ENCODE data around the gene EFCAB6.

EFCAB6 gene

GRCh38 chr22:43634316-43634715 is 177.8 kb downstream of the EFCAB6 start:
- DNase-seq: no peak

GRCh38 chr22:43633631-43634285 is 178.3 kb downstream of the EFCAB6 start:
- DNase-seq: no peak

GRCh38 chr22:43631846-43632245 is 180.3 kb downstream of the EFCAB6 start:
- DNase-seq: no peak

GRCh38 chr22:43631201-43631600 is 180.9 kb downstream of the EFCAB6 start:
- DNase-seq: no peak

GRCh38 chr22:43630451-43630850 is 181.7 kb downstream of the EFCAB6 start:
- no peak for DNase-seq

GRCh38 chr22:43628250-43628649 is 183.9 kb downstream of the EFCAB6 start:
- no peak for DNase-seq

GRCh38 chr22:43627485-43628213 is 184.5 kb downstream of the EFCAB6 start:
- no peak for DNase-seq

GRCh38 chr22:43625242-43625641 is 186.9 kb downstream of the EFCAB6 start:
- peak; percentile 67 for DNase-seq

- DNase-seq: peak; percentile 60
Measured at GRCh38 chr22:43624144-43624998, 187.7 kb downstream of the EFCAB6 start.

- DNase-seq: peak; percentile 17
Measured at GRCh38 chr22:43622886-43623285, 189.2 kb downstream of the EFCAB6 start.

- no peak for DNase-seq
Measured at GRCh38 chr22:43620197-43620596, 191.9 kb downstream of the EFCAB6 start.

- no peak for DNase-seq
Measured at GRCh38 chr22:43618517-43618916, 193.6 kb downstream of the EFCAB6 start.

- DNase-seq: no peak
Measured at GRCh38 chr22:43616645-43617044, 195.5 kb downstream of the EFCAB6 start.

GRCh38 chr22:43600265-43600664 is 211.8 kb downstream of the EFCAB6 start:
- no peak for DNase-seq

- no peak for DNase-seq
Measured at GRCh38 chr22:43592476-43592875, 219.6 kb downstream of the EFCAB6 start.

- no peak for DNase-seq
Measured at GRCh38 chr22:43591380-43591779, 220.7 kb downstream of the EFCAB6 start.

- DNase-seq: peak; percentile 69
Measured at GRCh38 chr22:43587574-43587973, 224.5 kb downstream of the EFCAB6 start.

- no peak for DNase-seq
Measured at GRCh38 chr22:43583501-43583900, 228.6 kb downstream of the EFCAB6 start.

GRCh38 chr22:43582394-43582793 is 229.7 kb downstream of the EFCAB6 start:
- no peak for DNase-seq

- no peak for DNase-seq
Measured at GRCh38 chr22:43580271-43580750, 231.8 kb downstream of the EFCAB6 start.

GRCh38 chr22:43574738-43575137 is 237.4 kb downstream of the EFCAB6 start:
- no peak for DNase-seq

GRCh38 chr22:43572710-43573109 is 239.4 kb downstream of the EFCAB6 start:
- no peak for DNase-seq

- DNase-seq: no peak
Measured at GRCh38 chr22:43571181-43571580, 240.9 kb downstream of the EFCAB6 start.
